ENCODE data around the gene VWA3A.
A peak's percentile ranks its signal among the peaks of the same experiment; 100 is the strongest.

The VWA3A gene

DNA sequence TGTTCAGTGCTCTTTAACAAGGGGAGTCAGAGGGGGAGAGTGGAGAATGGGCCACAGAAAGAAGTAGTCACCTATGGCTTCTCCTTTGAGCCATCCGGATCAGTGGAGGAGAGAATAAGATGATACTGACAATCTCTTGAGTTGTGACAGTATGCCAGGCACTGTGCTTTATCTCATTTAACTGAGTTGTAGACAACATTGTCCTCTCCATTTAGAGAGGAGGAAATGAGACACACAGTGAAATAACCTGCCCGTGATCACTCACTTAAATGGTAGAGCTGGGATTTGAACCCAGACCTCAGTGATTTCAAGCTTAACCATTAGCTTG lies 95.9 kb downstream of the VWA3A start:
- no peak for TF ChIP-seq EZH2phosphoT487 (IDR thresholded peaks at IDR 0.05; ENCODE audit: borderline replicate concordance, low read length)
- TF ChIP-seq, protein P1, sequence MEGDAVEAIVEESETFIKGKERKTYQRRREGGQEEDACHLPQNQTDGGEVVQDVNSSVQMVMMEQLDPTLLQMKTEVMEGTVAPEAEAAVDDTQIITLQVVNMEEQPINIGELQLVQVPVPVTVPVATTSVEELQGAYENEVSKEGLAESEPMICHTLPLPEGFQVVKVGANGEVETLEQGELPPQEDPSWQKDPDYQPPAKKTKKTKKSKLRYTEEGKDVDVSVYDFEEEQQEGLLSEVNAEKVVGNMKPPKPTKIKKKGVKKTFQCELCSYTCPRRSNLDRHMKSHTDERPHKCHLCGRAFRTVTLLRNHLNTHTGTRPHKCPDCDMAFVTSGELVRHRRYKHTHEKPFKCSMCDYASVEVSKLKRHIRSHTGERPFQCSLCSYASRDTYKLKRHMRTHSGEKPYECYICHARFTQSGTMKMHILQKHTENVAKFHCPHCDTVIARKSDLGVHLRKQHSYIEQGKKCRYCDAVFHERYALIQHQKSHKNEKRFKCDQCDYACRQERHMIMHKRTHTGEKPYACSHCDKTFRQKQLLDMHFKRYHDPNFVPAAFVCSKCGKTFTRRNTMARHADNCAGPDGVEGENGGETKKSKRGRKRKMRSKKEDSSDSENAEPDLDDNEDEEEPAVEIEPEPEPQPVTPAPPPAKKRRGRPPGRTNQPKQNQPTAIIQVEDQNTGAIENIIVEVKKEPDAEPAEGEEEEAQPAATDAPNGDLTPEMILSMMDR (IDR thresholded peaks at IDR 0.05; ENCODE audit: low read depth, low read length, poor library complexity, severe bottlenecking) = no peak
- Histone ChIP-seq H3K9me2 (replicated peaks; ENCODE audit: control insufficient read depth, low read length) (no peaks in the 10 kb centered on the region), H3K27ac (ENCODE audit: low read depth, low read length) (no peak overlapping the region), H3K9me3 (ENCODE audit: control insufficient read depth, insufficient read depth, low read length) (no peaks in the 10 kb centered on the region), H3F3A (ENCODE audit: control insufficient read depth, insufficient read depth) (0 out of 2 replicates have a peak, but pooled peaks cover 6% of the 10 kb centered on the region), H3K4me2 (ENCODE audit: low read length) (peak overlapping the region; percentile 76), H3K27me3 (ENCODE audit: control insufficient read depth, low read length) (no peaks in the 10 kb centered on the region), H3K4me3 (ENCODE audit: low read length) (no peak overlapping the region), H4K20me1 (ENCODE audit: control insufficient read depth, insufficient read depth, low read depth, low read length) (no peaks in the 10 kb centered on the region), H3K4me1 (ENCODE audit: control insufficient read depth, low read length) (peaks cover 31% of the 10 kb centered on the region), H3K36me3 (ENCODE audit: control insufficient read depth, low read length) (no peaks in the 10 kb centered on the region), H3K79me2 (ENCODE audit: control insufficient read depth, low read length) (no peaks in the 10 kb centered on the region)

DNA sequence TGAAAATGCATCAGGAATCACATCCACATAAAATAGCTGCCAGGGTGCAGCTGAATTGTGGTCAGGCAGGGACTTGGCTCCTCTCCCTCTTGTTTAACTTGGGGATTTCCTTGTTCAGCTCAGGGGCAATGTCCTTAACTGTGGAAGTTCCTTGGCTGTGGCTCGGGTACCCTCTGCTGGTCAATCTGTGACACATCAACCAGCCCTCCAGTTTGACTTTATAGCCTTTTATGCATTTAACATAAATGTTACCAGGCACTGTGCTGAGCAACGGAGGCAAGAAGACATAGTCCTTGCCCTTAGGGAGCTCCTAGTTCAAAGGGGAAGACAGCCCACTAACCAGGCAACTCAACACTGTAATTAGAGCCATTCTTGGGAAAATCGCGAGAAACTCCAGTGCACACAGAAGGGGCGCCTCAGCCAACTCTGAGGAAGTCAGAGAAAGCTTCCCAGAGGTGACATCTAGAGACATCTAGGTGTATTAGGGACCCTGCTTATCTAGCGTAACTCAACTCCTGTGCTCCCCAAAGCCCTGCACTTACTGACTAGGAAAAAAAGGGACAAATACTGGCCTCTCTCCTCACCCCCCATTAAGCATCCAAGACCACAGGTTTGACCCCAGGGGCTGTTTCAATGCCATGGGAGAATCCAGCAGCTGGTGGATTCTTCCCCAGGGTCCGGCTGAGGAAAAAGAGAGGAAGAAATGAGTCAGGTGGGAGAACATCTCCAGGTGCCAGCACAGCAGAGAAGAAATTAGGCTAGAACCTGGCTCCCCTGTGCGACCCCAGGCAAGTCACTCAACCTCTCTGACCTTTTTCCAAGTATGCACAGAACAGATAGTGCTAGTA lies 96.5 kb downstream of the VWA3A start:
- Histone ChIP-seq H3K4me1 (ENCODE audit: control insufficient read depth, low read length) (peaks cover 31% of the 10 kb centered on the region), H4K20me1 (ENCODE audit: control insufficient read depth, insufficient read depth, low read depth, low read length) (no peaks in the 10 kb centered on the region), H3K79me2 (ENCODE audit: control insufficient read depth, low read length) (no peaks in the 10 kb centered on the region), H3K27ac (ENCODE audit: low read depth, low read length) (peak overlapping the region; percentile 65), H3K4me3 (ENCODE audit: low read length) (peak overlapping the region; percentile 87), H3K4me2 (ENCODE audit: low read length) (peak overlapping the region; percentile 76), H3K27me3 (ENCODE audit: control insufficient read depth, low read length) (no peaks in the 10 kb centered on the region), H3K9me2 (replicated peaks; ENCODE audit: control insufficient read depth, low read length) (no peaks in the 10 kb centered on the region), H3K9me3 (ENCODE audit: control insufficient read depth, insufficient read depth, low read length) (no peaks in the 10 kb centered on the region), H3K36me3 (ENCODE audit: control insufficient read depth, low read length) (no peaks in the 10 kb centered on the region), H3F3A (ENCODE audit: control insufficient read depth, insufficient read depth) (0 out of 2 replicates have a peak, but pooled peaks cover 8% of the 10 kb centered on the region)
- TF ChIP-seq, protein P1 (IDR thresholded peaks at IDR 0.05; ENCODE audit: low read depth, low read length, poor library complexity, severe bottlenecking) = peak; percentile 93
- TF ChIP-seq EZH2phosphoT487 (IDR thresholded peaks at IDR 0.05; ENCODE audit: borderline replicate concordance, low read length) = no peak

DNA sequence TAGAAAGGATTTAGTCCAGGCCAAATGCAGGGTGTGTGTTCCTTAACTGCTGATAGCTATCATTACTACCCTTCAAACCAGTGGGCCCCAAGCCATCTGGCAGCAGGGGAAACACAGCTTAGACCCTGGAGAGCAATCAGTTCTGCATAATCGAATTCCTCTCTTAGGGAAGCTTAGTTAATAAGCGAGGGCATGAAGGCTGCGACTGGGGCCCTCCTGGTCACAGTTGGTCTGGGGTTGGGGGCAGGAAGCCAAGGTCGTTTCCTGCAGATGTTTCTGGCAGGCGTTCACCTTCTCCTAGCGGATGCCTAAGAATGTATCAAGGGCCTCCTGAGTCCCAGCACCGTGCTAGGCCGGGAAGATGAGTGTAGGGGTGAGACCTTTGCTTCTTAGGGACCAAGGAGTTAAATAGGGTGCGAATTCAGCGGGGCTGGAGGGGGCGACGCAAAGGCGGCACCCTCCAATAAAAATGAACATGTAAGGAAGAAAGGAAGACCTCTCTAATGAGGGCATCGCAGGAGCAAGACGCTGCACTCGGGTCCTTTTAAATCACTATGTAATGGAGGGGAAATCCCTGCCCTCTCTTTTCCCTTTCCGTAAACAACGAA lies 97.2 kb downstream of the VWA3A start:
- peak overlapping the region; percentile 65 for H3K27ac ChIP-seq (ENCODE audit: low read depth, low read length)
- peaks cover 31% of the 10 kb centered on the region for H3K4me1 ChIP-seq (ENCODE audit: control insufficient read depth, low read length)
- peak overlapping the region; percentile 76 for H3K4me2 ChIP-seq (ENCODE audit: low read length)
- no peaks in the 10 kb centered on the region for H3K9me3 ChIP-seq (ENCODE audit: control insufficient read depth, insufficient read depth, low read length)
- no peaks in the 10 kb centered on the region for H4K20me1 ChIP-seq (ENCODE audit: control insufficient read depth, insufficient read depth, low read depth, low read length)
- H3K79me2 ChIP-seq (ENCODE audit: control insufficient read depth, low read length) = no peaks in the 10 kb centered on the region
- TF ChIP-seq, protein P1 (IDR thresholded peaks at IDR 0.05; ENCODE audit: low read depth, low read length, poor library complexity, severe bottlenecking) = no peak
- TF ChIP-seq EZH2phosphoT487 (IDR thresholded peaks at IDR 0.05; ENCODE audit: borderline replicate concordance, low read length) = no peak
- 0 out of 2 replicates have a peak, but pooled peaks cover 8% of the 10 kb centered on the region for H3F3A ChIP-seq (ENCODE audit: control insufficient read depth, insufficient read depth)
- no peaks in the 10 kb centered on the region for H3K36me3 ChIP-seq (ENCODE audit: control insufficient read depth, low read length)
- peak overlapping the region; percentile 87 for H3K4me3 ChIP-seq (ENCODE audit: low read length)
- H3K27me3 ChIP-seq (ENCODE audit: control insufficient read depth, low read length) = no peaks in the 10 kb centered on the region
- no peaks in the 10 kb centered on the region for H3K9me2 ChIP-seq (replicated peaks; ENCODE audit: control insufficient read depth, low read length)

Data from DOHH2 (cell line).